Esophagus (tissue), 2 donors: ENCODE measurements around the gene FMNL2. TPM values are rescaled to one million over a fixed set of nuclear protein-coding genes. Genes with fewer than 3 reads are reported as not detected.
A peak's percentile ranks its signal among the peaks of the same experiment; 100 is the strongest.

Experiments
- H3K27ac ChIP-seq, 2 donors: one replicate each; pipeline ENCODE4 v1.5.1; 2013; ENCODE audit warnings: low read depth in 2 of 2, mild to moderate bottlenecking in 2 of 2, inconsistent platforms in 1 of 2, low read length in 1 of 2, moderate library complexity in 1 of 2
- H3K27me3 ChIP-seq, 2 donors: one replicate each; pipeline ENCODE4 v1.6.1; 2013; ENCODE audit warnings: low read length in 2 of 2, control low read depth in 1 of 2, mild to moderate bottlenecking in 1 of 2; ENCODE audit not compliant: insufficient read depth in 2 of 2, control insufficient read depth in 1 of 2
- H3K36me3 ChIP-seq, 2 donors: one replicate each; pipeline ENCODE4 v1.6.1; 2013; ENCODE audit warnings: low read length in 1 of 2; ENCODE audit not compliant: control insufficient read depth in 2 of 2, insufficient read depth in 2 of 2
- H3K4me1 ChIP-seq, 2 donors: one replicate each; pipeline ENCODE4 v1.6.1; 2013; ENCODE audit warnings: low read length in 1 of 2; ENCODE audit not compliant: control insufficient read depth in 2 of 2, insufficient read depth in 2 of 2
- H3K4me3 ChIP-seq, 2 donors: one replicate each; pipeline ENCODE4 v1.5.1; 2013; ENCODE audit warnings: low read length in 2 of 2, mild to moderate bottlenecking in 2 of 2, low read depth in 1 of 2, moderate library complexity in 1 of 2
- H3K9me3 ChIP-seq, 2 donors: one replicate each; pipeline ENCODE4 v1.6.1; 2013; ENCODE audit warnings: mild to moderate bottlenecking in 2 of 2, low read depth in 1 of 2, low read length in 1 of 2, moderate library complexity in 1 of 2; ENCODE audit not compliant: control insufficient read depth in 2 of 2, insufficient read depth in 1 of 2
- WGBS, 2 donors: extraction: QIAGEN DNeasy Blood & Tissue Kit; methylation state at CpG; one replicate each; pipeline ENCODE4 v1.1.7; 2013; 5-methylcytosine and 5-hydroxymethylcytosine counted together
- polyA plus RNA-seq, 2 donors: library from polyadenylated mRNA; stranded (reverse); fragments of 200-250 nt; gene quantifications; one replicate each; pipeline ENCODE4 v1.2.3, GENCODE V29; 2013
- donor health status: healthy with polysubstance abuse.
- donor health status: Bipolar disorder and iron deficiency.

FMNL2 gene
- polyA plus RNA-seq, 2 donors: 4.2 to 5.3 TPM

DNA sequence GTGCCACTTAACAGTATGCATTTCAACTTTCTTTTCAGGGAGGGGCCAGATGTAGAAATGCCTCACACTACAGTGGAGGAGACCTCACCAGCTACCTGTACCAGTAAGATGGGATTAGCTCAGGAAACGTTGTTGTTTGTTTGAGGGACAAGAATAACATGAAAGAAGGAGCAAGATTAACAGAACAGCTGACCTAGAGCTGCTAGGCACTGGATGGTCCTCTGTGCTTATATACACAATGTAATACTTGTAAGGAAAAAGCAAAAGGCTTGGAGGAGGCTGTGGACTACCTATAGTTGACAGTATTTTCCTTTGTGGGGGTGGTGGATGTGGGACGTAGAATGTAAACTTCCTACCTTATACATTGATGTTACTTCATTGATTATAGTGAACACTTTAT, 154.4 kb downstream of the FMNL2 start:
- Histone ChIP-seq H3K4me3 (no peak overlapping the region), H3K4me1 (peaks cover 0 to 2% of the 10 kb centered on the region in 2 donors), H3K9me3 (no peaks in the 10 kb centered on the region), H3K36me3 (no peaks in the 10 kb centered on the region), H3K27ac (no peak overlapping the region), H3K27me3 (no peaks in the 10 kb centered on the region)
- 60 to 61% methylated on average over 2 of the region's 2 CpGs for WGBS, 2 donors

- H3K27me3 ChIP-seq: no peaks in the 10 kb centered on the region
- peaks cover 0 to 2% of the 10 kb centered on the region in 2 donors for H3K4me1 ChIP-seq
- peak overlapping the region; percentile 21 to 40 for H3K27ac ChIP-seq
- WGBS, 2 donors: 59 to 60% methylated on average over 6 of the region's 6 CpGs
- no peaks in the 10 kb centered on the region for H3K36me3 ChIP-seq
- no peak overlapping the region for H3K4me3 ChIP-seq
- no peaks in the 10 kb centered on the region for H3K9me3 ChIP-seq
Measured at GRCh38 chr2:152490686-152491455, 155.9 kb downstream of the FMNL2 start.

GRCh38 chr2:152492131-152492530, 157.2 kb downstream of the FMNL2 start:
- Histone ChIP-seq H3K27me3 (no peaks in the 10 kb centered on the region), H3K27ac (no peak overlapping the region), H3K9me3 (no peaks in the 10 kb centered on the region), H3K4me1 (peaks cover 0 to 2% of the 10 kb centered on the region in 2 donors), H3K4me3 (no peak overlapping the region), H3K36me3 (no peaks in the 10 kb centered on the region)
- WGBS, 2 donors: 61 to 72% methylated on average over 5 of the region's 5 CpGs

- H3K36me3 ChIP-seq: no peaks in the 10 kb centered on the region
- no peaks in the 10 kb centered on the region for H3K27me3 ChIP-seq
- H3K9me3 ChIP-seq: no peaks in the 10 kb centered on the region
- 81% methylated on average over 2 of the region's 2 CpGs for WGBS, 2 donors
- peaks cover 2% of the 10 kb centered on the region in 2 donors for H3K4me1 ChIP-seq
- H3K27ac ChIP-seq: no peak overlapping the region
- H3K4me3 ChIP-seq: no peak overlapping the region
Measured at GRCh38 chr2:152492911-152493310, 157.9 kb downstream of the FMNL2 start.

DNA sequence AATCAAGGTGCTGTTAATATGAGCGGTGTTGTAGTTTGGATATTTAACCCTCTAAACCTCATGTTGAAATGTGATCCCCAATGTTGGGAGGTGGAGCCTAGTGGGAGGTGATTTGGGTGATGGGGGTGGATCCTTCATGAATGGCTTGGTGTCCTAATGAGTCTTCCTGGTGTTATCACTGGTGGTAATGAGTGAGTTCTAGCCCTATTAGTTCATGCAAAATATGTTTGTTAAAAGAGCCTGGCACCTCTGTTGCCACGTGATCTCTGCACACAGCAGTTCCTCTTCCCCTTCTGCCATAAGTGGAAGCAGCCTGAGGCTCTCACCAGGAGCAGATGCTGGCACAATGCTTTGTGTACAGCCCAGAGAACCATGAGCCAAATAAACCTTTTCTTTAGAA, 158.4 kb downstream of the FMNL2 start:
- H3K27me3 ChIP-seq: no peaks in the 10 kb centered on the region
- 83 to 93% methylated on average over 2 of the region's 2 CpGs for WGBS, 2 donors
- no peak overlapping the region for H3K4me3 ChIP-seq
- no peak overlapping the region for H3K27ac ChIP-seq
- H3K36me3 ChIP-seq: no peaks in the 10 kb centered on the region
- H3K4me1 ChIP-seq: peaks cover 2% of the 10 kb centered on the region in 2 donors
- no peaks in the 10 kb centered on the region for H3K9me3 ChIP-seq

DNA sequence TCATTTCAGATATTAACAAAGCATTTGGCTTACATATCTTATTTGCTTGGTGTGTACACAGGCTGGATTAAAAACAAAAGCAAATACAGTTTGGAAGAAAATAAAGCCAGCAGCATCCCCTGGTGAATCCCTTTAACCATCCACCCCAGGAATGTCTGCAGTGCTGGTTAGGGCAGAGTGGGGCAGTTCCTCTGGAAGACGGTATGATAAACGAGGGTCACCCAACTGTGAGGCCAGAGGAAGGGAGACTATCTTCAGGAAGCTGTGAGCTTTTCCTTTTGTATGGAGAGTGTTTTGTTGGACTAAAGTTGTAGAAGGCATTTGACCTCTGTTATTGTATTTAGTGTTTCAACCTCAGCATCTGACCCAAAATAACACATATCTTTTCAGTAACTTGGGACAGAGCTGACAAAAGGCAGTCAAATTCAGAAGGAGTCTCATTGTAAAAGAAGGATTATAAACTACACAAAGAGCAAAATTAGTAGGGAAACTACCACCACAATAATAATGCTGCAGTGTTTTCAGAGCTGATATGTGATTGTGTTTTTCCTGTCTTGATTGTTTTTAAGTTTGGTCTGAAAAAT, 159.1 kb downstream of the FMNL2 start:
- Histone ChIP-seq H3K27me3 (no peaks in the 10 kb centered on the region), H3K36me3 (no peaks in the 10 kb centered on the region), H3K4me3 (no peak overlapping the region), H3K27ac (no peak overlapping the region), H3K9me3 (no peaks in the 10 kb centered on the region), H3K4me1 (peaks cover 2% of the 10 kb centered on the region in 2 donors)
- WGBS, 2 donors: 65% methylated on average over 2 of the region's 2 CpGs

DNA sequence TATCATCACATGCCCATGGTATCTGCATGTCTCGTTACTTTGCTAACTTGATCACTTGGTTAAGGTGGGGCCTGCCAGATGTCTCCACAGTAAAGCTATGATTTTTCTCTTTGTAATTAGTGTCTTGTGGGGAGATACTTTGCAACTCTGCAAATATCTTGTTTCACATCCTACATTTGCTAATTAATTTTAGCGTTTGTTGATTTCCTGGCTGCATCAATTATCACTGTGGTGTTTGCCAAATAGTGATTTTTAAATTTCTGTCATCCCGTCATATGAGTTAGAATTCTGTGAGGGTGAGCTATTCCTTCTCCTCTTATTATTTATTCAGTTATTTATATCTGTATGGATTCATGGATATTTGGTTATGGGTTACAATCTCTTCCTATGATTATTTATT, 161.4 kb downstream of the FMNL2 start:
- Histone ChIP-seq H3K27me3 (no peaks in the 10 kb centered on the region), H3K4me3 (no peak overlapping the region), H3K9me3 (no peaks in the 10 kb centered on the region), H3K27ac (no peak overlapping the region), H3K4me1 (peaks cover 0 to 2% of the 10 kb centered on the region in 2 donors), H3K36me3 (no peaks in the 10 kb centered on the region)
- 90 to 91% methylated on average over 3 of the region's 3 CpGs for WGBS, 2 donors

DNA sequence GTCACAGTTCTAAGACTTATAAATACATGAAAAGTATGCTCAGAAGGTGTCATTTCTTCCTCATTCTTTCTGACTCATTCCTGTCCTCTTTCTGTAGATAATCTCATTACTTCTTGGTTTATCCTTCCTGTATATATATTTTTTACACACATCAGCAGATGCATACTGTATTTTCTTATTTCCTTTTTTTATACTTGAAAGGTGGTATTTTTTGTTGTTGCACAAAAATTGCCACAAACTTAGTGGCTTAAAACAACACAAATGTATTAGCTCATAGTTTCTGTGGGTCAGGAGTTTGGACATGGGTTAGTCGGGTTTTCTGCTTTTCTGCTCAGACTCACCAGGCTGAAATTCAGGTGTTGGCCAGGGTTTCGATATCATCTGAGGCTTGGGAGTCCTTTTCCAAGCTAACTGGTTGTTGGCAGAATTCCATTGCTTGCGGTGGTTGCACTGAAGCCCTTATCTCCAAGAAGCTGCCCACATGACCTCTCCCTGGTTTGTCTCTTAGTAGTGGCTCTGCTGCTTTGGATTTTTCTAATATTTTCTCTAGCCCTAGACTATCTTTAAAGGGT, 162.6 kb downstream of the FMNL2 start:
- WGBS, 2 donors: 53 to 76% methylated on average over 3 of the region's 3 CpGs
- H3K36me3 ChIP-seq: no peaks in the 10 kb centered on the region
- no peaks in the 10 kb centered on the region for H3K27me3 ChIP-seq
- no peak overlapping the region for H3K27ac ChIP-seq
- peaks cover 0 to 2% of the 10 kb centered on the region in 2 donors for H3K4me1 ChIP-seq
- H3K4me3 ChIP-seq: no peak overlapping the region
- H3K9me3 ChIP-seq: no peaks in the 10 kb centered on the region

GRCh38 chr2:152499331-152499816, 164.4 kb downstream of the FMNL2 start:
- no peak overlapping the region for H3K4me3 ChIP-seq
- 69 to 78% methylated on average over 3 of the region's 3 CpGs for WGBS, 2 donors

More at GRCh38 chr2:152499331-152499816, 164.4 kb downstream of the FMNL2 start:
- Histone ChIP-seq H3K27ac (peak overlapping the region in 1 of 2 donors; percentile 35), H3K36me3 (no peaks in the 10 kb centered on the region), H3K27me3 (no peaks in the 10 kb centered on the region), H3K9me3 (no peaks in the 10 kb centered on the region), H3K4me1 (peaks cover 0 to 2% of the 10 kb centered on the region in 2 donors)
